Skeletal muscle tissue (tissue), 4 donors: Measurements from ENCODE around the gene KISS1R. TPM values are rescaled to one million over a fixed set of nuclear protein-coding genes. Genes with fewer than 3 reads are reported as not detected.

ENCODE experiments used
- H3K27ac ChIP-seq: one replicate; pipeline ENCODE4 v1.7.0; 2013; ENCODE audit warnings: mild to moderate bottlenecking, low read depth, low read length, inconsistent platforms
- H3K27me3 ChIP-seq, 3 donors: one replicate each; pipeline ENCODE4 v1.7.0; 2013; ENCODE audit warnings: low read length in 3 of 3; ENCODE audit not compliant: control insufficient read depth in 3 of 3, insufficient read depth in 3 of 3
- H3K36me3 ChIP-seq, 3 donors: one replicate each; pipeline ENCODE4 v1.7.0; 2013; ENCODE audit warnings: low read length in 3 of 3; ENCODE audit not compliant: control insufficient read depth in 3 of 3, insufficient read depth in 3 of 3
- H3K4me1 ChIP-seq, 3 donors: one replicate each; pipeline ENCODE4 v1.7.0; 2013; ENCODE audit warnings: low read length in 3 of 3, mild to moderate bottlenecking in 3 of 3; ENCODE audit not compliant: control insufficient read depth in 3 of 3, insufficient read depth in 3 of 3
- H3K4me3 ChIP-seq, 3 donors: one replicate each; pipeline ENCODE4 v1.7.0; 2013; ENCODE audit warnings: low read length in 3 of 3
- H3K9ac ChIP-seq, 3 donors: one replicate each; pipeline ENCODE4 v1.7.0; 2013; ENCODE audit warnings: low read length in 3 of 3, mild to moderate bottlenecking in 3 of 3, moderate library complexity in 2 of 3, low read depth in 1 of 3
- H3K9me3 ChIP-seq, 3 donors: one replicate each; pipeline ENCODE4 v1.7.0; 2013; ENCODE audit warnings: low read length in 3 of 3; ENCODE audit not compliant: control insufficient read depth in 3 of 3
- total RNA-seq: library from RNA; depleted of rRNA; stranded (reverse); fragments of >200 nt; gene quantifications from one replicate; pipeline ENCODE4 v1.2.3, GENCODE V29; 2014
- donor health status: Osteomylitis.

The KISS1R gene
- total RNA-seq, 1 donor from 2014 or later, result not detected

- Histone ChIP-seq H3K4me3 (no peak overlapping the region), H3K36me3 (peaks cover 0 to 9% (median 4%) of the 10 kb centered on the region in 3 donors), H3K27me3 (no peaks in the 10 kb centered on the region), H3K9ac (no peak overlapping the region), H3K9me3 (no peaks in the 10 kb centered on the region), H3K4me1 (no peaks in the 10 kb centered on the region), H3K27ac (no peak overlapping the region)
Observed at GRCh38 chr19:900302-901111, 16.6 kb upstream of the KISS1R start.

GRCh38 chr19:901216-902092, 15.7 kb upstream of the KISS1R start:
- H3K4me3 ChIP-seq, result no peak overlapping the region
- H3K9me3 ChIP-seq, result no peaks in the 10 kb centered on the region
- H3K9ac ChIP-seq, result no peak overlapping the region
- no peak overlapping the region for H3K27ac ChIP-seq
- no peaks in the 10 kb centered on the region for H3K4me1 ChIP-seq
- peaks cover 0 to 9% (median 4%) of the 10 kb centered on the region in 3 donors for H3K36me3 ChIP-seq
- no peaks in the 10 kb centered on the region for H3K27me3 ChIP-seq

GRCh38 chr19:902093-902370, 15.1 kb upstream of the KISS1R start:
- Histone ChIP-seq H3K9ac (no peak overlapping the region), H3K9me3 (no peaks in the 10 kb centered on the region), H3K27ac (no peak overlapping the region), H3K27me3 (no peaks in the 10 kb centered on the region), H3K4me1 (no peaks in the 10 kb centered on the region), H3K36me3 (peaks cover 0 to 9% (median 4%) of the 10 kb centered on the region in 3 donors), H3K4me3 (no peak overlapping the region)

GRCh38 chr19:902446-903226, 14.5 kb upstream of the KISS1R start:
- H3K9ac ChIP-seq, result no peak overlapping the region
- no peaks in the 10 kb centered on the region for H3K4me1 ChIP-seq
- H3K27me3 ChIP-seq, result no peaks in the 10 kb centered on the region
- no peak overlapping the region for H3K27ac ChIP-seq
- peaks cover 0 to 7% (median 4%) of the 10 kb centered on the region in 3 donors for H3K36me3 ChIP-seq
- no peak overlapping the region for H3K4me3 ChIP-seq
- no peaks in the 10 kb centered on the region for H3K9me3 ChIP-seq

- Histone ChIP-seq H3K4me3 (no peak overlapping the region), H3K27ac (no peak overlapping the region), H3K9me3 (no peaks in the 10 kb centered on the region), H3K36me3 (peaks cover 0 to 7% (median 4%) of the 10 kb centered on the region in 3 donors), H3K9ac (no peak overlapping the region), H3K27me3 (no peaks in the 10 kb centered on the region), H3K4me1 (no peaks in the 10 kb centered on the region)
Observed at GRCh38 chr19:903266-903797, 13.8 kb upstream of the KISS1R start.

GRCh38 chr19:904545-904944, 12.6 kb upstream of the KISS1R start:
- Histone ChIP-seq H3K9me3 (no peaks in the 10 kb centered on the region), H3K4me3 (no peak overlapping the region), H3K27ac (no peak overlapping the region), H3K9ac (no peak overlapping the region), H3K4me1 (no peaks in the 10 kb centered on the region), H3K27me3 (no peaks in the 10 kb centered on the region), H3K36me3 (peaks cover 0 to 3% (median 0%) of the 10 kb centered on the region in 3 donors)

GRCh38 chr19:906480-906879, 10.7 kb upstream of the KISS1R start:
- Histone ChIP-seq H3K4me3 (no peak overlapping the region), H3K9me3 (no peaks in the 10 kb centered on the region), H3K27ac (no peak overlapping the region), H3K27me3 (no peaks in the 10 kb centered on the region), H3K36me3 (no peaks in the 10 kb centered on the region), H3K9ac (no peak overlapping the region), H3K4me1 (no peaks in the 10 kb centered on the region)

- H3K9me3 ChIP-seq, result no peaks in the 10 kb centered on the region
- H3K4me3 ChIP-seq, result no peak overlapping the region
- no peaks in the 10 kb centered on the region for H3K4me1 ChIP-seq
- H3K27me3 ChIP-seq, result no peaks in the 10 kb centered on the region
- H3K27ac ChIP-seq, result no peak overlapping the region
- no peak overlapping the region for H3K9ac ChIP-seq
- no peaks in the 10 kb centered on the region for H3K36me3 ChIP-seq
Observed at GRCh38 chr19:907183-907853, 9.8 kb upstream of the KISS1R start.

GRCh38 chr19:911197-912033, 5.7 kb upstream of the KISS1R start:
- Histone ChIP-seq H3K27me3 (no peaks in the 10 kb centered on the region), H3K36me3 (no peaks in the 10 kb centered on the region), H3K9me3 (no peaks in the 10 kb centered on the region), H3K4me1 (peaks cover 4 to 5% (median 5%) of the 10 kb centered on the region in 3 donors), H3K9ac (no peak overlapping the region), H3K27ac (no peak overlapping the region), H3K4me3 (no peak overlapping the region)
